H9 (cell line): ENCODE measurements around the gene NPM3. TPM values are rescaled to one million over a fixed set of nuclear protein-coding genes. Genes with fewer than 3 reads are reported as not detected.

Source experiments
- DNase-seq: peaks from one replicate; pipeline ENCODE4 v3.0.0-alpha.2; 2017
- H2AFZ ChIP-seq: one replicate; pipeline ENCODE4 v1.6.1; 2013; ENCODE audit warnings: mild to moderate bottlenecking, low read length, control low read depth, moderate library complexity
- H2AK5ac ChIP-seq: 2 replicates; pipeline ENCODE4 v1.6.1; 2013; ENCODE audit warnings: low read length, control low read depth, mixed read lengths; ENCODE audit not compliant: insufficient read length
- H2BK120ac ChIP-seq: one replicate; pipeline ENCODE4 v1.6.1; 2013; ENCODE audit warnings: low read depth, mild to moderate bottlenecking, low read length, control low read depth, inconsistent platforms; ENCODE audit not compliant: poor library complexity, severe bottlenecking
- H2BK12ac ChIP-seq: 2 replicates; pipeline ENCODE4 v1.6.1; 2013; ENCODE audit warnings: low read length, control low read depth, mixed read lengths, low read depth; ENCODE audit not compliant: insufficient read length
- H2BK15ac ChIP-seq: 2 replicates; pipeline ENCODE4 v1.6.1; 2013; ENCODE audit warnings: low read depth, low read length, control low read depth
- H2BK20ac ChIP-seq: one replicate; pipeline ENCODE4 v1.6.1; 2013; ENCODE audit warnings: low read depth, mild to moderate bottlenecking, low read length, control low read depth, inconsistent platforms; ENCODE audit not compliant: poor library complexity, severe bottlenecking
- H2BK5ac ChIP-seq: 2 replicates; pipeline ENCODE4 v1.6.1; 2013; ENCODE audit warnings: low read length, control low read depth, mixed read lengths; ENCODE audit not compliant: insufficient read length
- H3K14ac ChIP-seq: 2 replicates; pipeline ENCODE4 v1.6.1; 2013; ENCODE audit warnings: low read length, control low read depth; ENCODE audit not compliant: insufficient read depth
- H3K18ac ChIP-seq: 2 replicates; pipeline ENCODE4 v1.6.1; 2013; ENCODE audit warnings: low read depth, mild to moderate bottlenecking, mixed read lengths, low read length, control low read depth; ENCODE audit not compliant: insufficient read length
- H3K23ac ChIP-seq: 2 replicates; pipeline ENCODE4 v1.6.1; 2013; ENCODE audit warnings: low read length, control low read depth, mixed read lengths, low read depth; ENCODE audit not compliant: insufficient read length
- H3K23me2 ChIP-seq: 2 replicates; pipeline ENCODE4 v1.6.1; 2013; ENCODE audit warnings: low read depth, mild to moderate bottlenecking, mixed read lengths, low read length, control low read depth; ENCODE audit not compliant: insufficient read length, poor library complexity, severe bottlenecking
- H3K27ac ChIP-seq: 2 replicates; pipeline ENCODE4 v1.5.1; 2013; ENCODE audit warnings: low read length, control low read depth, mixed read lengths, low read depth; ENCODE audit not compliant: insufficient read length
- H3K27me3 ChIP-seq: 2 replicates; pipeline ENCODE4 v1.6.1; 2013; ENCODE audit warnings: low read length, control low read depth, inconsistent platforms; ENCODE audit not compliant: insufficient read depth
- H3K4ac ChIP-seq: 2 replicates; pipeline ENCODE4 v1.6.1; 2013; ENCODE audit warnings: low read depth, mild to moderate bottlenecking, control low read depth, inconsistent platforms, low read length, moderate library complexity
- H3K4me1 ChIP-seq: 2 replicates; pipeline ENCODE4 v1.6.1; 2013; ENCODE audit warnings: low read length, control low read depth, inconsistent platforms; ENCODE audit not compliant: insufficient read depth
- H3K4me2 ChIP-seq: 2 replicates; pipeline ENCODE4 v1.6.1; 2013; ENCODE audit warnings: low read length, control low read depth, mixed read lengths; ENCODE audit not compliant: insufficient read length, insufficient read depth
- H3K56ac ChIP-seq: 2 replicates; pipeline ENCODE4 v1.6.1; 2013; ENCODE audit warnings: low read depth, mild to moderate bottlenecking, mixed read lengths, low read length, control low read depth; ENCODE audit not compliant: insufficient read length
- H3K79me1 ChIP-seq: 2 replicates; pipeline ENCODE4 v1.6.1; 2013; ENCODE audit warnings: low read depth, mild to moderate bottlenecking, moderate library complexity, low read length, control low read depth, inconsistent platforms; ENCODE audit not compliant: insufficient read depth, poor library complexity, severe bottlenecking
- H3K79me2 ChIP-seq: 2 replicates; pipeline ENCODE4 v1.6.1; 2013; ENCODE audit warnings: low read length, control low read depth, inconsistent platforms; ENCODE audit not compliant: insufficient read depth
- H3K9ac ChIP-seq: 2 replicates; pipeline ENCODE4 v1.6.1; 2013; ENCODE audit warnings: low read length, control low read depth, mixed read lengths; ENCODE audit not compliant: insufficient read length; ENCODE audit errors: extremely low read depth
- H3K9me3 ChIP-seq: one replicate; pipeline ENCODE4 v1.6.1; 2013; ENCODE audit warnings: low read depth, low read length, inconsistent platforms; ENCODE audit not compliant: control insufficient read depth
- H3T11ph ChIP-seq: one replicate; pipeline ENCODE4 v1.6.1; 2013; ENCODE audit warnings: mild to moderate bottlenecking, low read length, control low read depth, inconsistent platforms
- H4K20me1 ChIP-seq: one replicate; pipeline ENCODE4 v1.6.1; 2013; ENCODE audit not compliant: control insufficient read depth, insufficient read length, insufficient read depth
- H4K5ac ChIP-seq: 2 replicates; pipeline ENCODE4 v1.6.1; 2013; ENCODE audit warnings: low read depth, mild to moderate bottlenecking, mixed read lengths, low read length, control low read depth; ENCODE audit not compliant: insufficient read length
- H4K8ac ChIP-seq: replicated peaks from 2 replicates; pipeline ENCODE4 v1.6.1; 2013; ENCODE audit warnings: low read length, control low read depth, mixed read lengths, low read depth; ENCODE audit not compliant: insufficient read length
- H4K91ac ChIP-seq: 2 replicates; pipeline ENCODE4 v1.6.1; 2013; ENCODE audit warnings: low read depth, mild to moderate bottlenecking, moderate library complexity, mixed read lengths, low read length, control low read depth; ENCODE audit not compliant: insufficient read length
- H3K27ac Mint-ChIP-seq, 3 experiments: 2 replicates in 2 of 3; 3 replicates in 1 of 3; pipeline ENCODE4 v1.8.0; 2020 to 2021; ENCODE audit warnings: mixed read lengths in 3 of 3, mild to moderate bottlenecking in 1 of 3, moderate library complexity in 1 of 3
- H3K27me3 Mint-ChIP-seq: 2 replicates; pipeline ENCODE4 v1.8.0; 2021; ENCODE audit warnings: low read depth, mild to moderate bottlenecking, moderate library complexity, mixed read lengths
- H3K36me3 Mint-ChIP-seq, 3 experiments: 2 replicates in 2 of 3; 3 replicates in 1 of 3; pipeline ENCODE4 v1.8.0; 2020 to 2021; ENCODE audit warnings: low read depth in 3 of 3, mixed read lengths in 3 of 3; ENCODE audit not compliant: insufficient read depth in 1 of 3
- H3K4me1 Mint-ChIP-seq, 2 experiments: 2 replicates each; pipeline ENCODE4 v1.8.0; 2020; ENCODE audit warnings: mixed read lengths in 2 of 2
- H3K4me3 Mint-ChIP-seq, 2 experiments: 2 replicates in 1 of 2; 3 replicates in 1 of 2; pipeline ENCODE4 v1.8.0; 2020 to 2021; ENCODE audit warnings: mild to moderate bottlenecking in 2 of 2, mixed read lengths in 2 of 2, moderate library complexity in 1 of 2
- H3K9me3 Mint-ChIP-seq, 2 experiments: 2 replicates in 1 of 2; 3 replicates in 1 of 2; pipeline ENCODE4 v1.8.0; 2020; ENCODE audit warnings: mild to moderate bottlenecking in 2 of 2, mixed read lengths in 2 of 2, moderate library complexity in 1 of 2
- WGBS: extraction: QIAGEN DNeasy Blood & Tissue Kit; methylation state at CpG from one replicate; pipeline ENCODE4 v1.1.7; 2013; ENCODE audit warnings: missing lambda C conversion rate, low lambda C conversion rate, mixed read lengths; ENCODE audit not compliant: insufficient read length; ENCODE audit errors: extremely low coverage; 5-methylcytosine and 5-hydroxymethylcytosine counted together
- total RNA-seq: library from RNA; stranded (reverse); gene quantifications from 2 replicates; pipeline ENCODE4 v1.2.1, GENCODE V29; 2021
- TF ChIP-seq, protein P1 (sequence below): fragments of 200-600 bp; sonication (generic); conservative IDR thresholded peaks from 3 replicates; pipeline ENCODE4 v1.8.0; 2021; ENCODE audit warnings: antibody characterized with exemption, mild to moderate bottlenecking

NPM3 gene
- total RNA-seq, 1 experiment from 2014 or later: 133 TPM

DNA sequence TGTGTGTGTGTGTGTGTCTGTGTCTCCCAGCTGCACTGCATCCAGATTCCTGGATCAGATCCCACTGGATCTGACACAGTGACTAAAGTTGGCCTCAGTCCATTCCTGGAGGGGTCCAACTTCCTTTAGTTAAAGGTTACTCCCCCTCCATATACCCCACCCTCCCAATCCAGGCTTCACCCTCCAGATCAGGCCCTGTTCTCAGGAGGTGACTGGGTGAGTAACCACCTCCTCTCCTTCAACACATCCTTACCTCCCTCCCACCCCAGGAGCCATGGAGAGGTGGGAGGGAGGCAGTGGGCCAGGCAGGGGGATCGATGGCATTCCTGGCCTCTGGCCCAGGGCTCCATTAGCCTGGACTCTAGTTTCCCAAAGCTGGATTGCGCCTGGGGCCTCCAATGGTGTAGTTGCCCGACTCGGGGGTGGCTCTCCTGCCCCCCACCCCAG is 49.1 kb upstream of the NPM3 start:
- H2AK5ac ChIP-seq: no peak overlapping the region
- Mint-ChIP-seq H3K4me3 (peak overlapping the region in 1 of 2 experiments; percentile 85; a peak in 1 of 5 replicates), H3K4me1 (peaks cover 18 to 36% of the 10 kb centered on the region in 2 experiments), H3K9me3 (no peaks in the 10 kb centered on the region), H3K27me3 (peaks cover 9% of the 10 kb centered on the region), H3K27ac (no peak overlapping the region), H3K36me3 (peaks cover under 1 to 9% (median 4%) of the 10 kb centered on the region in 3 experiments; a peak in 5 of 7 replicates)
- H2BK15ac ChIP-seq: no peak overlapping the region
- H3K4me2 ChIP-seq: no peak overlapping the region
- H2BK120ac ChIP-seq: no peak overlapping the region
- TF ChIP-seq, protein P1, sequence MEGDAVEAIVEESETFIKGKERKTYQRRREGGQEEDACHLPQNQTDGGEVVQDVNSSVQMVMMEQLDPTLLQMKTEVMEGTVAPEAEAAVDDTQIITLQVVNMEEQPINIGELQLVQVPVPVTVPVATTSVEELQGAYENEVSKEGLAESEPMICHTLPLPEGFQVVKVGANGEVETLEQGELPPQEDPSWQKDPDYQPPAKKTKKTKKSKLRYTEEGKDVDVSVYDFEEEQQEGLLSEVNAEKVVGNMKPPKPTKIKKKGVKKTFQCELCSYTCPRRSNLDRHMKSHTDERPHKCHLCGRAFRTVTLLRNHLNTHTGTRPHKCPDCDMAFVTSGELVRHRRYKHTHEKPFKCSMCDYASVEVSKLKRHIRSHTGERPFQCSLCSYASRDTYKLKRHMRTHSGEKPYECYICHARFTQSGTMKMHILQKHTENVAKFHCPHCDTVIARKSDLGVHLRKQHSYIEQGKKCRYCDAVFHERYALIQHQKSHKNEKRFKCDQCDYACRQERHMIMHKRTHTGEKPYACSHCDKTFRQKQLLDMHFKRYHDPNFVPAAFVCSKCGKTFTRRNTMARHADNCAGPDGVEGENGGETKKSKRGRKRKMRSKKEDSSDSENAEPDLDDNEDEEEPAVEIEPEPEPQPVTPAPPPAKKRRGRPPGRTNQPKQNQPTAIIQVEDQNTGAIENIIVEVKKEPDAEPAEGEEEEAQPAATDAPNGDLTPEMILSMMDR: no peak
- no peak overlapping the region for H2AFZ ChIP-seq
- DNase-seq: no peak
- H3K27me3 ChIP-seq: no peaks in the 10 kb centered on the region
- H4K20me1 ChIP-seq: peaks cover 3% of the 10 kb centered on the region
- H4K91ac ChIP-seq: no peak overlapping the region
- H3K18ac ChIP-seq: no peak overlapping the region
- H3K14ac ChIP-seq: no peak overlapping the region
- peaks cover 6% of the 10 kb centered on the region; the same call in 1 of the 2 replicates for H3K4me1 ChIP-seq
- H3K9ac ChIP-seq: no peak overlapping the region
- no peak overlapping the region for H3K27ac ChIP-seq
- no peak overlapping the region for H3K23ac ChIP-seq
- H3K79me2 ChIP-seq: no peaks in the 10 kb centered on the region
- no peak overlapping the region for H3K4ac ChIP-seq
- no peak overlapping the region for H2BK20ac ChIP-seq
- peaks cover 19% of the 10 kb centered on the region for H3K23me2 ChIP-seq
- H3K9me3 ChIP-seq: no peaks in the 10 kb centered on the region
- no peak overlapping the region for H3T11ph ChIP-seq
- no peak overlapping the region for H2BK12ac ChIP-seq
- WGBS: no CpG with 5 or more reads among the region's 4 CpGs
- H4K5ac ChIP-seq: no peak overlapping the region
- no peak overlapping the region for H2BK5ac ChIP-seq
- no peaks in the 10 kb centered on the region for H3K79me1 ChIP-seq
- H3K56ac ChIP-seq: no peak overlapping the region
- H4K8ac ChIP-seq: no peak overlapping the region
